Measurements from ENCODE around the gene CDC34. TPM values are rescaled to one million over a fixed set of nuclear protein-coding genes. Genes with fewer than 3 reads are reported as not detected.

The CDC34 gene
- total RNA-seq, 1 experiment from 2014 or later: 80.5 TPM

DNA sequence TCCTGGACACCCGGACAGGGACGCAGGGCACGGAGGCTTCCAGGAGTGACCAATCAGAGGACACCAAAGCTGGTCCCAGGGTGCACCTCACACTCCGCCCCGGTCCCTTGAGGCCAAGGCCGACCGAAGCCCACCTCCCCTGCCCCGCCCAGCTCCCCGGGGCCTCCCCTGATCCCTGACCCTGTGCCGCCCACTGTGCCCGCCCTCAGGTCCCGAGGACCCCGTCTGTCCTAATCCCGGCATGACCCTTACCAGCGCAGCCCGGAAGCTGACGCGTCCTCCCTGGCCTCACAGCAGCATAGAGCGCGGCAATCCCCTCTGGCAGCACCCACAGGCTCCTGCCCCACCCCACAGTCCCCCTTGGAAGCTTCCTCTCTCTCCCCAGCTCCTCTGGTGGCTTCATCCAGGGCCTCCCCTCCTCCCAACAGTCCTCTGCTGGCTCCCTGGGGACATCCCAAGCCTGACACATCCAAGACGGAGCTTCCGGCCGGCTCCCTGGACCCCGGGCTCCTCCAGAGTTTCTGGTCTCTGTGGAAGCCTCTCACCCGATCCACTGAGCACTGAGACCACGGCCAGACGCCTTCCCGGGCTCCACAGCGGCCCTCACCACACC lies 7.4 kb upstream of the CDC34 start:
- Histone ChIP-seq H3K4me1 (ENCODE audit: control insufficient read depth, insufficient read depth, low read length) (peaks cover 7% of the 10 kb centered on the region; the same call in 1 of the 2 replicates), H3K4me3 (ENCODE audit: low read depth in 2 of 2, low read length in 2 of 2) (no peak overlapping the region), H3K27me3 (ENCODE audit: control insufficient read depth, insufficient read depth, low read length) (no peaks in the 10 kb centered on the region), H3K36me3 (ENCODE audit: control insufficient read depth, insufficient read depth, low read length) (no peaks in the 10 kb centered on the region), H3K27ac (ENCODE audit: low read length) (no peak overlapping the region), H3K9me3 (ENCODE audit: control insufficient read depth, insufficient read depth, low read depth, low read length) (no peaks in the 10 kb centered on the region)
- no peak for DNase-seq (ENCODE audit: low read depth, low spot score)
- in situ Hi-C loops (cut with HindIII; ENCODE audit: low pct_unique_long_range_greater_than_20kb, low sequenced_read_pairs): no loop called here
- ChIA-PET POLR2A (no interaction called here), CTCF (interaction anchor here (1.2 kb wide), 1 partner anchor 13 kb away, joined by 3 read pairs; no protein-coding TSS in a partner anchor)
- no TSS peak for BruUV-seq (replicated peaks)
- peak; percentile 46 for ATAC-seq
- no peak for TF ChIP-seq TCF7L2 (IDR thresholded peaks at IDR 0.05; ENCODE audit: low read depth, low read length)
- no peak for TF ChIP-seq SIN3A (IDR thresholded peaks at IDR 0.05; ENCODE audit: borderline replicate concordance, insufficient read depth, low read depth, low read length)
- TF ChIP-seq, protein P1, sequence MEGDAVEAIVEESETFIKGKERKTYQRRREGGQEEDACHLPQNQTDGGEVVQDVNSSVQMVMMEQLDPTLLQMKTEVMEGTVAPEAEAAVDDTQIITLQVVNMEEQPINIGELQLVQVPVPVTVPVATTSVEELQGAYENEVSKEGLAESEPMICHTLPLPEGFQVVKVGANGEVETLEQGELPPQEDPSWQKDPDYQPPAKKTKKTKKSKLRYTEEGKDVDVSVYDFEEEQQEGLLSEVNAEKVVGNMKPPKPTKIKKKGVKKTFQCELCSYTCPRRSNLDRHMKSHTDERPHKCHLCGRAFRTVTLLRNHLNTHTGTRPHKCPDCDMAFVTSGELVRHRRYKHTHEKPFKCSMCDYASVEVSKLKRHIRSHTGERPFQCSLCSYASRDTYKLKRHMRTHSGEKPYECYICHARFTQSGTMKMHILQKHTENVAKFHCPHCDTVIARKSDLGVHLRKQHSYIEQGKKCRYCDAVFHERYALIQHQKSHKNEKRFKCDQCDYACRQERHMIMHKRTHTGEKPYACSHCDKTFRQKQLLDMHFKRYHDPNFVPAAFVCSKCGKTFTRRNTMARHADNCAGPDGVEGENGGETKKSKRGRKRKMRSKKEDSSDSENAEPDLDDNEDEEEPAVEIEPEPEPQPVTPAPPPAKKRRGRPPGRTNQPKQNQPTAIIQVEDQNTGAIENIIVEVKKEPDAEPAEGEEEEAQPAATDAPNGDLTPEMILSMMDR (IDR thresholded peaks at IDR 0.05): no peak
- no peak for TF ChIP-seq POLR2AphosphoS5 (IDR thresholded peaks at IDR 0.05; ENCODE audit: low read depth, low read length)
- no peak for TF ChIP-seq REST (IDR thresholded peaks at IDR 0.05; ENCODE audit: insufficient read depth in 1 of 2, low read depth in 2 of 2, low read length in 1 of 2)
- intact Hi-C loops (cut with micrococcal nuclease; ENCODE audit: unreplicated experiment): no loop called here

- ChIA-PET POLR2A (no interaction called here), CTCF (interaction anchor here (1.2 kb wide), 1 partner anchor 14 kb away, joined by 3 read pairs; no protein-coding TSS in a partner anchor)
- BruUV-seq (replicated peaks): no TSS peak
- TF ChIP-seq, protein P1 (IDR thresholded peaks at IDR 0.05): no peak
- TF ChIP-seq SIN3A (IDR thresholded peaks at IDR 0.05; ENCODE audit: borderline replicate concordance, insufficient read depth, low read depth, low read length) (no peak), TCF7L2 (IDR thresholded peaks at IDR 0.05; ENCODE audit: low read depth, low read length) (no peak), REST (IDR thresholded peaks at IDR 0.05; ENCODE audit: insufficient read depth in 1 of 2, low read depth in 2 of 2, low read length in 1 of 2) (no peak)
- peak; percentile 24 for ATAC-seq
- H3K27me3 ChIP-seq (ENCODE audit: control insufficient read depth, insufficient read depth, low read length): no peaks in the 10 kb centered on the region
- in situ Hi-C loops (cut with HindIII; ENCODE audit: low pct_unique_long_range_greater_than_20kb, low sequenced_read_pairs) (no loop called here), intact Hi-C loops (cut with micrococcal nuclease; ENCODE audit: unreplicated experiment) (no loop called here)
- no peak for DNase-seq (ENCODE audit: low read depth, low spot score)
- H3K9me3 ChIP-seq (ENCODE audit: control insufficient read depth, insufficient read depth, low read depth, low read length): no peaks in the 10 kb centered on the region
- H3K4me3 ChIP-seq (ENCODE audit: low read depth in 2 of 2, low read length in 2 of 2): no peak overlapping the region
- peaks cover 7% of the 10 kb centered on the region; the same call in 1 of the 2 replicates for H3K4me1 ChIP-seq (ENCODE audit: control insufficient read depth, insufficient read depth, low read length)
- H3K36me3 ChIP-seq (ENCODE audit: control insufficient read depth, insufficient read depth, low read length): no peaks in the 10 kb centered on the region
- H3K27ac ChIP-seq (ENCODE audit: low read length): no peak overlapping the region
These were observed 6.5 kb upstream of the CDC34 start for GRCh38 chr19:525029-525428.
